Neural cell (in vitro differentiated cells): ENCODE measurements around the gene STPG3. TPM values are rescaled to one million over a fixed set of nuclear protein-coding genes. Genes with fewer than 3 reads are reported as not detected.

Experiments
- H2AFZ ChIP-seq: fragments of 200-600, 300-800 bp; sonication (generic), shearing (Covaris generic); 2 replicates; pipeline ENCODE4 v1.6.0; 2014; ENCODE audit warnings: low read depth, mild to moderate bottlenecking, antibody characterized with exemption, low read length, moderate library complexity
- H3F3A ChIP-seq: fragments of 200-600 bp; shearing (Covaris generic); 2 replicates; pipeline ENCODE4 v1.6.1; 2016; ENCODE audit warnings: mild to moderate bottlenecking, moderate library complexity, mixed read lengths, antibody characterized with exemption, low read length; ENCODE audit not compliant: insufficient read depth, poor library complexity, severe bottlenecking
- H3K27ac ChIP-seq: fragments of 200-600, 300-800 bp; sonication (generic), shearing (Covaris generic); 2 replicates; pipeline ENCODE4 v1.5.1; 2014; ENCODE audit warnings: mild to moderate bottlenecking, low read length, moderate library complexity
- H3K27me3 ChIP-seq: fragments of 300-800, 200-600 bp; sonication (generic), shearing (Covaris generic); 2 replicates; pipeline ENCODE4 v1.6.0; 2014; ENCODE audit warnings: mild to moderate bottlenecking, low read depth, low read length, moderate library complexity; ENCODE audit not compliant: insufficient read depth
- H3K36me3 ChIP-seq: fragments of 300-800, 200-600 bp; sonication (generic), shearing (Covaris generic); 2 replicates; pipeline ENCODE4 v1.5.1; 2014; ENCODE audit warnings: mild to moderate bottlenecking, antibody characterized with exemption, low read length, moderate library complexity; ENCODE audit not compliant: insufficient read depth
- H3K4me2 ChIP-seq: fragments of 300-800, 200-600 bp; sonication (generic), shearing (Covaris generic); 2 replicates; pipeline ENCODE4 v1.6.0; 2014; ENCODE audit warnings: mild to moderate bottlenecking, low read length
- H3K4me3 ChIP-seq: fragments of 300-800, 200-600 bp; sonication (generic), shearing (Covaris generic); 2 replicates; pipeline ENCODE4 v1.5.1; 2014; ENCODE audit warnings: mild to moderate bottlenecking, low read length, moderate library complexity
- H3K79me2 ChIP-seq: fragments of 200-600 bp; shearing (Covaris generic); replicated peaks from 2 replicates; pipeline ENCODE4 v1.6.0; 2014; ENCODE audit warnings: mild to moderate bottlenecking, low read length, moderate library complexity; ENCODE audit not compliant: insufficient read depth
- H3K9ac ChIP-seq: fragments of 300-800, 200-600 bp; sonication (generic), shearing (Covaris generic); 2 replicates; pipeline ENCODE4 v1.6.1; 2016; ENCODE audit warnings: mild to moderate bottlenecking, low read length, mixed read lengths
- H3K9me2 ChIP-seq: fragments of 200-600 bp; shearing (Covaris generic); 2 replicates; pipeline ENCODE4 v1.6.1; 2016; ENCODE audit warnings: mild to moderate bottlenecking, low read length, mixed read lengths; ENCODE audit not compliant: insufficient read depth
- H3K9me3 ChIP-seq: fragments of 200-600, 300-800 bp; sonication (generic), shearing (Covaris generic); 2 replicates; pipeline ENCODE4 v1.6.1; 2016; ENCODE audit warnings: mild to moderate bottlenecking, mixed run types, low read length, moderate library complexity, mixed read lengths
- H4K20me1 ChIP-seq: fragments of 200-600 bp; shearing (Covaris generic); 2 replicates; pipeline ENCODE4 v1.6.1; 2016; ENCODE audit warnings: mild to moderate bottlenecking, mixed run types; ENCODE audit not compliant: insufficient read depth
- EZH2 ChIP-seq: fragments of 200-600, 300-800 bp; shearing (Covaris generic), sonication (generic); IDR thresholded peaks from 2 replicates; pipeline ENCODE4 v1.6.1; 2014; ENCODE audit warnings: antibody characterized with exemption, low read length, borderline replicate concordance, mild to moderate bottlenecking; ENCODE audit not compliant: insufficient read depth, poor library complexity, severe bottlenecking
- POLR2AphosphoS5 ChIP-seq: IDR thresholded peaks from 2 replicates; pipeline ENCODE4 v1.6.1; 2012
- SMC3 ChIP-seq: fragments of 450-650 bp; conservative IDR thresholded peaks from 2 replicates; pipeline ENCODE4 v1.6.1; 2014; ENCODE audit warnings: antibody characterized with exemption, mild to moderate bottlenecking, moderate library complexity; ENCODE audit not compliant: poor library complexity
- TAF1 ChIP-seq: IDR thresholded peaks from 2 replicates; pipeline ENCODE4 v1.6.1; 2012; ENCODE audit warnings: low read depth
- polyA plus RNA-seq: library from polyadenylated mRNA; depleted of rRNA; stranded (reverse); fragments of >200 nt; gene quantifications from 2 replicates; pipeline ENCODE4 v1.2.3, GENCODE V29; 2014
- TF ChIP-seq, protein P1 (sequence below): fragments of 450-650 bp; IDR thresholded peaks from 2 replicates; pipeline ENCODE4 v1.5.1; 2014; ENCODE audit warnings: antibody characterized with exemption, mild to moderate bottlenecking, moderate library complexity; ENCODE audit not compliant: poor library complexity, severe bottlenecking
- TF ChIP-seq, protein P2 (sequence below): IDR thresholded peaks from 2 replicates; pipeline ENCODE4 v1.6.1; 2012; ENCODE audit warnings: borderline replicate concordance

Gene STPG3
- polyA plus RNA-seq, 1 donor from 2014 or later: not detected

DNA sequence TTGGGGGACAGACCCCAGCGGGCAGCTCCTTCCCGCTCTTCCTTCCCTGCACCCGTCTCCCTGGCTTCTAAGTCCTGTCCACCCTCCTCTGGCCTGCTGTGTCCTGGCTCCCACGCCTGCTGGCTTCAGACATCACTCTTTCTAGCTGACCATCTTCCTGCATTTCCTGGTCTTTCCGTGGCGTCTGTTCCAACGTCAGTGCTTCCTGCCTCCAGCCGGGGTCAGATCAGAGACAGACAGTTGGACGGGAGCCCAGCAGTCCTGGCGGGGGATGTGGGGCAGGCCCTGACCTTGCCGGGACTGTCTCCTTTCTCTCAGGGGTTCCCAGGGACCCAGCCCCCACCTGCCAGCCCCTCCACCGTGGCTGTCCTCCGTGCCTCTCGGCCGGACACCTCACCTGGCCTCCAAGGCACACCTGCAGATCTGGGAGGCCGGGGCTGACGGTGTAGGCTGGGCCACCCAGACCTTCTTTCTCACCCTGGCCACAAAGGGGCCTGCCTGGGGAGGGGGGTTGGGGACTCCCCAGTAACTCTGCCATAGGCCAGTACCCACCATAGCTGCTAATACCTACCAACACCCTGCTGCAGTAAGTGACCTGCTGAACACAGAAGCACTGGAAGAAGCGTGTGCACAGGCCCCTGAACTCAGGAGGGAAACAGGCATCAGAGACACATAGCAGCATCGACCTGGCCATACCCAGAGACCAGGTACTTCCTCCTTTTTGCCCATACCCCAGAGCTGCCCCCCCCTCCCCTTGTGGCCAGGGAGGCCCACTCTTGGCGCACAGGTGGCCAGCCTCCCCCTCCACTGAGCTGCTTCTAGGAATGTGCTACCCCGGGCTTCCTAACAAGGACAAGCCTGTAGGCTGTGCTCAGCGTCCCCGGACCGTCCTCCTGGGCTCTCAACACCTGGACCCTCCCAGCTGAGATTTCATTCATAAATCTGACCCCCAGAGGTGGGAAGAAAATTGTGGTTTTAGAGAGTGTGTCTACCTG lies 45.9 kb downstream of the STPG3 start:
- Histone ChIP-seq H4K20me1 (no peaks in the 10 kb centered on the region), H3K9me3 (no peaks in the 10 kb centered on the region), H3K4me3 (no peak overlapping the region), H2AFZ (no peak overlapping the region), H3K27ac (no peak overlapping the region), H3K27me3 (no peaks in the 10 kb centered on the region), H3K9ac (no peak overlapping the region), H3K9me2 (no peaks in the 10 kb centered on the region), H3F3A (no peaks in the 10 kb centered on the region), H3K4me2 (no peak overlapping the region), H3K79me2 (peaks cover 4% of the 10 kb centered on the region), H3K36me3 (no peaks in the 10 kb centered on the region)
- TF ChIP-seq TAF1: no peak
- TF ChIP-seq, protein P1, sequence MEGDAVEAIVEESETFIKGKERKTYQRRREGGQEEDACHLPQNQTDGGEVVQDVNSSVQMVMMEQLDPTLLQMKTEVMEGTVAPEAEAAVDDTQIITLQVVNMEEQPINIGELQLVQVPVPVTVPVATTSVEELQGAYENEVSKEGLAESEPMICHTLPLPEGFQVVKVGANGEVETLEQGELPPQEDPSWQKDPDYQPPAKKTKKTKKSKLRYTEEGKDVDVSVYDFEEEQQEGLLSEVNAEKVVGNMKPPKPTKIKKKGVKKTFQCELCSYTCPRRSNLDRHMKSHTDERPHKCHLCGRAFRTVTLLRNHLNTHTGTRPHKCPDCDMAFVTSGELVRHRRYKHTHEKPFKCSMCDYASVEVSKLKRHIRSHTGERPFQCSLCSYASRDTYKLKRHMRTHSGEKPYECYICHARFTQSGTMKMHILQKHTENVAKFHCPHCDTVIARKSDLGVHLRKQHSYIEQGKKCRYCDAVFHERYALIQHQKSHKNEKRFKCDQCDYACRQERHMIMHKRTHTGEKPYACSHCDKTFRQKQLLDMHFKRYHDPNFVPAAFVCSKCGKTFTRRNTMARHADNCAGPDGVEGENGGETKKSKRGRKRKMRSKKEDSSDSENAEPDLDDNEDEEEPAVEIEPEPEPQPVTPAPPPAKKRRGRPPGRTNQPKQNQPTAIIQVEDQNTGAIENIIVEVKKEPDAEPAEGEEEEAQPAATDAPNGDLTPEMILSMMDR: no peak
- TF ChIP-seq, protein P2, sequence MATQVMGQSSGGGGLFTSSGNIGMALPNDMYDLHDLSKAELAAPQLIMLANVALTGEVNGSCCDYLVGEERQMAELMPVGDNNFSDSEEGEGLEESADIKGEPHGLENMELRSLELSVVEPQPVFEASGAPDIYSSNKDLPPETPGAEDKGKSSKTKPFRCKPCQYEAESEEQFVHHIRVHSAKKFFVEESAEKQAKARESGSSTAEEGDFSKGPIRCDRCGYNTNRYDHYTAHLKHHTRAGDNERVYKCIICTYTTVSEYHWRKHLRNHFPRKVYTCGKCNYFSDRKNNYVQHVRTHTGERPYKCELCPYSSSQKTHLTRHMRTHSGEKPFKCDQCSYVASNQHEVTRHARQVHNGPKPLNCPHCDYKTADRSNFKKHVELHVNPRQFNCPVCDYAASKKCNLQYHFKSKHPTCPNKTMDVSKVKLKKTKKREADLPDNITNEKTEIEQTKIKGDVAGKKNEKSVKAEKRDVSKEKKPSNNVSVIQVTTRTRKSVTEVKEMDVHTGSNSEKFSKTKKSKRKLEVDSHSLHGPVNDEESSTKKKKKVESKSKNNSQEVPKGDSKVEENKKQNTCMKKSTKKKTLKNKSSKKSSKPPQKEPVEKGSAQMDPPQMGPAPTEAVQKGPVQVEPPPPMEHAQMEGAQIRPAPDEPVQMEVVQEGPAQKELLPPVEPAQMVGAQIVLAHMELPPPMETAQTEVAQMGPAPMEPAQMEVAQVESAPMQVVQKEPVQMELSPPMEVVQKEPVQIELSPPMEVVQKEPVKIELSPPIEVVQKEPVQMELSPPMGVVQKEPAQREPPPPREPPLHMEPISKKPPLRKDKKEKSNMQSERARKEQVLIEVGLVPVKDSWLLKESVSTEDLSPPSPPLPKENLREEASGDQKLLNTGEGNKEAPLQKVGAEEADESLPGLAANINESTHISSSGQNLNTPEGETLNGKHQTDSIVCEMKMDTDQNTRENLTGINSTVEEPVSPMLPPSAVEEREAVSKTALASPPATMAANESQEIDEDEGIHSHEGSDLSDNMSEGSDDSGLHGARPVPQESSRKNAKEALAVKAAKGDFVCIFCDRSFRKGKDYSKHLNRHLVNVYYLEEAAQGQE: no peak

DNA sequence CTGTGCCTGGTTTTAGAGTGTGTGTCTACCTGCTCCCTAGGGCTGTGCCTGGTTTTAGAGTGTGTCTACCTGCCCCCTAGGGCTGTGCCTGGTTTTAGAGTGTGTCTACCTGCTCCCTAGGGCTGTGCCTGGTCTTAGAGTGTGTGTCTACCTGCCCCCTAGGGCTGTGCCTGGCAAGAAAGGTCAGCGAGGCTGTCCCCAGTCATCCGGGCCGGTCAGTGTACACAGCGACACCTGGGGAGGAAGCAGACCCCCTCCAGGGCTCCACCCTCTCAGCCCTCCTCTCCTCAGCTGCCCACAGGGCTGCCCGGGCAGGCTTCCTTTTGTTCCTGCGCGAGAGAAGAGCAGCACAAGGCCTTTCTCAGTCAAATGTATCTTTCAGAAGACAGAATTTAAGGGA lies 46.9 kb downstream of the STPG3 start:
- Histone ChIP-seq H3K4me3 (no peak overlapping the region), H3K27me3 (no peaks in the 10 kb centered on the region), H3K79me2 (peaks cover 4% of the 10 kb centered on the region), H3F3A (no peaks in the 10 kb centered on the region), H3K9me3 (no peaks in the 10 kb centered on the region), H2AFZ (no peak overlapping the region), H3K4me2 (no peak overlapping the region), H3K9ac (no peak overlapping the region), H3K9me2 (no peaks in the 10 kb centered on the region), H4K20me1 (no peaks in the 10 kb centered on the region), H3K36me3 (no peaks in the 10 kb centered on the region), H3K27ac (no peak overlapping the region)
- TF ChIP-seq SMC3: no peak

DNA sequence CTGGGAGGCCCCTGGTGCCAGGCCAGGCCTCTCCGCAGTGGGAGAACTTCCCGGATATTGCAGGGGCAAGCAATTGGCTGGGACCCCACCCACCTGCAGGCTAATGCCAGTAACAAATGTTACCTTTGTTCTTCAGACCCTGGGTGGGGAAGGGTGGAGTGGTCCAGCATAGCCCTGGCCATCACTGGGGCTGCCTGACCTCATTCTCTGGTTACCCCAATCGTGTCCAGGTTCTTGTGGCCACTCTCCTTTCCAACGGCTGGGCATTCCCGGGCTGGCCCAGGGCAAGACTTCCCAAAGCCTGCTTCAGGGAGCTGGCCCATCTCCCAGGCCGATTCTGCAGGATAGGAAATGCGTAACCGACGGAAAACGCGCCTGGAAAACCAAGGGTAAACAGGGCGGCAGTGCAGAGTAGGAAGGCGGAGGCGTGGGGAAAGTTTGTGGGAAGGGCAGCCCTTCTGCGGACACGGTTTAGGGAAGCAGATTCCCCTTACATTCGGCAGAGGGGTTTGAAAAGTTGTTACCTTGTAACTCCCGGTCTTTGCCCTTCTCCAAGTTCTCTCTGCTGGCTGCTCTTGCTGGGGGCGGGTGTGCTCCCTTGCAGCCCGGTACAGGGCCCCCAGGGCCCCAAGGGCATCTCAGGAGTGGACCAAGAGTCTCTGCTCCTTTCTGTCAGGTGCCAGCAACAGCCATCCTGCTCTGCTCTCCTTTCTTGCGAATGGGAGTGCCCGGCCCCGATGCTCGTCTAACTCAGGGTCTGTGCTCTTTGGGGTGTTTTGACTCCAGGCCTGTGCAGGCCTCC lies 47.5 kb downstream of the STPG3 start:
- H3K4me3 ChIP-seq: no peak overlapping the region

More for the DNA sequence above, 47.5 kb downstream of the STPG3 start:
- Histone ChIP-seq H2AFZ (no peak overlapping the region), H3K27me3 (no peaks in the 10 kb centered on the region), H3K79me2 (peaks cover 4% of the 10 kb centered on the region), H3K4me2 (no peak overlapping the region), H3F3A (no peaks in the 10 kb centered on the region), H3K9ac (no peak overlapping the region), H3K36me3 (no peaks in the 10 kb centered on the region), H3K27ac (no peak overlapping the region), H4K20me1 (no peaks in the 10 kb centered on the region), H3K9me2 (no peaks in the 10 kb centered on the region), H3K9me3 (no peaks in the 10 kb centered on the region)
- TF ChIP-seq POLR2AphosphoS5 (no peak), EZH2 (no peak)
